B cell (primary cell): ENCODE results near the gene EML1. TPM values are rescaled to one million over a fixed set of nuclear protein-coding genes. Genes with fewer than 3 reads are reported as not detected.

Experiments used
- ATAC-seq: fragments of 200-7000 bp; cut with Tn5 transposase; one replicate; pipeline ENCODE4 v1.10.0; 2021; ENCODE audit warnings: low read depth, mild to moderate bottlenecking, moderate number of reproducible peaks, moderate library complexity
- CTCF ChIA-PET: fragments of 350-600 bp; sonication (Branson Sonifier 250); formaldehyde crosslinking; loops from one replicate; lab custom pipeline; 2021; ENCODE audit warnings: antibody characterized with exemption, inconsistent platforms; lab: Charles Lee
- POLR2A ChIA-PET: fragments of 350-600 bp; sonication (Branson Sonifier 250); formaldehyde crosslinking; loops from one replicate; lab custom pipeline; 2021; ENCODE audit warnings: antibody characterized with exemption; lab: Charles Lee
- DNase-seq: peaks from one replicate; pipeline ENCODE4 v3.0.0; 2013
- H2AFZ ChIP-seq: 2 replicates; pipeline ENCODE4 v1.6.1; 2012; ENCODE audit warnings: mild to moderate bottlenecking, low read depth, low read length; ENCODE audit not compliant: insufficient read depth, poor library complexity, severe bottlenecking
- H3K27ac ChIP-seq, 2 donors: 1 replicate in 1 of 2; 2 replicates in 1 of 2; pipeline ENCODE4 v1.5.1; 2012 to 2013; ENCODE audit warnings: low read length in 2 of 2, mild to moderate bottlenecking in 2 of 2, moderate library complexity in 1 of 2
- H3K27me3 ChIP-seq, 4 experiments: fragments of 200-600 bp in 1 of 4; sonication (generic) in 1 of 4; replicated peaks in 1 of 4; 1 replicate in 2 of 4; 2 replicates in 2 of 4; pipeline versions ENCODE4 v1.6.1 to v1.7.0; 2013 to 2016; ENCODE audit warnings: low read length in 3 of 4, mild to moderate bottlenecking in 2 of 4, mixed read lengths in 1 of 4, moderate library complexity in 1 of 4; ENCODE audit not compliant: insufficient read depth in 4 of 4, control insufficient read depth in 3 of 4; ENCODE audit errors: control extremely low read depth in 1 of 4
- H3K36me3 ChIP-seq, 2 experiments: replicated peaks in 1 of 2; 1 replicate in 1 of 2; 2 replicates in 1 of 2; pipeline versions ENCODE4 v1.6.1 to v1.7.1; 2013; ENCODE audit warnings: low read length in 1 of 2; ENCODE audit not compliant: insufficient read depth in 2 of 2, control insufficient read depth in 1 of 2; ENCODE audit errors: control extremely low read depth in 1 of 2, extremely low read depth in 1 of 2
- H3K4me1 ChIP-seq, 2 donors: fragments of 200-600 bp in 1 of 2; sonication (generic) in 1 of 2; 1 replicate in 1 of 2; 2 replicates in 1 of 2; pipeline versions ENCODE4 v1.5.1 to v1.6.1; 2013 to 2017; ENCODE audit warnings: low read length in 2 of 2; ENCODE audit not compliant: control insufficient read depth in 2 of 2, insufficient read depth in 2 of 2
- H3K4me2 ChIP-seq: replicated peaks from 2 replicates; pipeline ENCODE3; 2012; ENCODE audit warnings: mild to moderate bottlenecking, low read depth, low read length; ENCODE audit not compliant: poor library complexity, severe bottlenecking
- H3K4me3 ChIP-seq, 5 experiments: fragments of 200-600 bp in 1 of 5; sonication (generic) in 1 of 5; 1 replicate in 3 of 5; 2 replicates in 2 of 5; pipeline versions ENCODE4 v1.5.1 to v1.7.0; 2011 to 2016; ENCODE audit warnings: low read length in 4 of 5, mild to moderate bottlenecking in 4 of 5, low read depth in 2 of 5, control low read depth in 1 of 5, moderate library complexity in 1 of 5; ENCODE audit not compliant: insufficient read depth in 1 of 5; ENCODE audit errors: control extremely low read depth in 1 of 5, extremely low read depth in 1 of 5
- H3K79me2 ChIP-seq: fragments of 200-600 bp; sonication (generic); one replicate; pipeline ENCODE4 v1.6.0; 2016; ENCODE audit warnings: low read length; ENCODE audit not compliant: control insufficient read depth, insufficient read depth
- H3K9ac ChIP-seq: fragments of 200-600 bp; sonication (generic); 2 replicates; pipeline ENCODE4 v1.6.1; 2017; ENCODE audit warnings: mild to moderate bottlenecking, low read length, moderate library complexity
- H3K9me3 ChIP-seq, 3 donors: one replicate each; pipeline versions ENCODE4 v1.6.1 to v1.7.1; 2013; ENCODE audit warnings: low read length in 2 of 3; ENCODE audit not compliant: control insufficient read depth in 2 of 3, insufficient read depth in 1 of 3; ENCODE audit errors: control extremely low read depth in 1 of 3
- H4K20me1 ChIP-seq: 2 replicates; pipeline ENCODE4 v1.6.0; 2012; ENCODE audit warnings: mild to moderate bottlenecking, low read length; ENCODE audit not compliant: insufficient read depth, control insufficient read depth, poor library complexity, severe bottlenecking
- H3K27ac Mint-ChIP-seq: one replicate; pipeline ENCODE4 v1.8.0; 2021; ENCODE audit warnings: mixed read lengths
- H3K27me3 Mint-ChIP-seq: one replicate; pipeline ENCODE4 v1.8.0; 2021; ENCODE audit warnings: mixed read lengths
- H3K4me1 Mint-ChIP-seq: one replicate; pipeline ENCODE4 v1.8.0; 2021; ENCODE audit warnings: mixed read lengths
- H3K4me3 Mint-ChIP-seq: one replicate; pipeline ENCODE4 v1.8.0; 2021; ENCODE audit warnings: mixed read lengths
- H3K9me3 Mint-ChIP-seq: one replicate; pipeline ENCODE4 v1.8.0; 2022; ENCODE audit warnings: mixed read lengths; ENCODE audit not compliant: insufficient read depth
- CTCF ChIP-seq: fragments of 200-600 bp; IDR thresholded peaks from one replicate; pipeline ENCODE4 v1.8.0; 2022; ENCODE audit warnings: antibody characterized with exemption, mild to moderate bottlenecking
- EZH2 ChIP-seq: IDR thresholded peaks from 2 replicates; pipeline ENCODE4 v1.6.1; 2012; ENCODE audit warnings: borderline replicate concordance, low read depth, mild to moderate bottlenecking, moderate library complexity, low read length; ENCODE audit not compliant: insufficient read depth, poor library complexity, severe bottlenecking
- WGBS: methylation state at CpG from one replicate; pipeline ENCODE4 v1.1.5; 2013; ENCODE audit warnings: missing lambda C conversion rate; ENCODE audit not compliant: insufficient coverage; 5-methylcytosine and 5-hydroxymethylcytosine counted together
- intact Hi-C: fragments of 100-400 bp; cut with micrococcal nuclease; formaldehyde crosslinking; loops from one replicate; pipeline ENCODE4 v1.10.0; 2022
- polyA plus RNA-seq: library from polyadenylated mRNA; depleted of rRNA; stranded (reverse); fragments of >200 nt; gene quantifications from 2 replicates; pipeline ENCODE4 v1.2.3, GENCODE V29; 2012
- total RNA-seq, 2 donors: library from RNA; stranded (reverse); fragments of 120-200 nt in 1 of 2; gene quantifications; 1 replicate in 1 of 2; 2 replicates in 1 of 2; pipeline versions ENCODE4 v1.2.3 to v1.2.4, GENCODE V29; 2013 to 2022

The EML1 gene
- total and polyA plus RNA-seq, 2 donors (not counting 1 experiment from before 2014, with no cell fraction given): not detected

GRCh38 chr14:99879401-99880295 lies 86.4 kb downstream of the EML1 start:
- Mint-ChIP-seq H3K4me1 (no peaks in the 10 kb centered on the region), H3K4me3 (no peak overlapping the region)
- WGBS: 56% methylated on average over 3 of the region's 5 CpGs

More at GRCh38 chr14:99879401-99880295, 86.4 kb downstream of the EML1 start:
- Histone ChIP-seq H2AFZ (no peak overlapping the region), H3K36me3 (no peaks in the 10 kb centered on the region), H4K20me1 (no peaks in the 10 kb centered on the region), H3K27ac (no peak overlapping the region), H3K79me2 (no peaks in the 10 kb centered on the region), H3K9ac (no peak overlapping the region), H3K9me3 (peaks cover 0 to 10% (median 0%) of the 10 kb centered on the region in 3 donors), H3K4me2 (no peak overlapping the region), H3K4me3 (no peak overlapping the region), H3K4me1 (no peaks in the 10 kb centered on the region), H3K27me3 (peaks cover 0 to 9% (median 0%) of the 10 kb centered on the region in 4 experiments)
- Mint-ChIP-seq H3K27ac (no peak overlapping the region), H3K27me3 (peaks cover 25% of the 10 kb centered on the region), H3K9me3 (no peaks in the 10 kb centered on the region)
- POLR2A ChIA-PET: no interaction called here
- TF ChIP-seq CTCF (no peak), EZH2 (no peak)
- DNase-seq (no peak), ATAC-seq (no peak)
- CTCF ChIA-PET: interaction anchor here (0.9 to 1.2 kb wide), 2 partner anchors 8 to 10 kb away, joined by 3 read pairs; no protein-coding TSS in a partner anchor
- intact Hi-C loops: no loop called here
